NB4 (cell line): ENCODE measurements around the gene PRKCE.

Experiments
- MYC ChIP-seq: IDR thresholded peaks from 2 replicates; pipeline ENCODE4 v1.6.1; 2011; ENCODE audit warnings: low read depth, low read length
- POLR2A ChIP-seq: IDR thresholded peaks from 2 replicates; pipeline ENCODE4 v1.6.1; 2011; ENCODE audit warnings: mild to moderate bottlenecking; ENCODE audit not compliant: insufficient read length; ENCODE audit errors: extremely low read depth
- TF ChIP-seq, protein P1 (sequence below): IDR thresholded peaks from one replicate; pipeline ENCODE4 v1.5.1; 2012; ENCODE audit warnings: low read depth, low read length
- TF ChIP-seq, protein P2 (sequence below): IDR thresholded peaks from 2 replicates; pipeline ENCODE4 v1.6.1; 2011; ENCODE audit warnings: low read depth, low read length

DNA sequence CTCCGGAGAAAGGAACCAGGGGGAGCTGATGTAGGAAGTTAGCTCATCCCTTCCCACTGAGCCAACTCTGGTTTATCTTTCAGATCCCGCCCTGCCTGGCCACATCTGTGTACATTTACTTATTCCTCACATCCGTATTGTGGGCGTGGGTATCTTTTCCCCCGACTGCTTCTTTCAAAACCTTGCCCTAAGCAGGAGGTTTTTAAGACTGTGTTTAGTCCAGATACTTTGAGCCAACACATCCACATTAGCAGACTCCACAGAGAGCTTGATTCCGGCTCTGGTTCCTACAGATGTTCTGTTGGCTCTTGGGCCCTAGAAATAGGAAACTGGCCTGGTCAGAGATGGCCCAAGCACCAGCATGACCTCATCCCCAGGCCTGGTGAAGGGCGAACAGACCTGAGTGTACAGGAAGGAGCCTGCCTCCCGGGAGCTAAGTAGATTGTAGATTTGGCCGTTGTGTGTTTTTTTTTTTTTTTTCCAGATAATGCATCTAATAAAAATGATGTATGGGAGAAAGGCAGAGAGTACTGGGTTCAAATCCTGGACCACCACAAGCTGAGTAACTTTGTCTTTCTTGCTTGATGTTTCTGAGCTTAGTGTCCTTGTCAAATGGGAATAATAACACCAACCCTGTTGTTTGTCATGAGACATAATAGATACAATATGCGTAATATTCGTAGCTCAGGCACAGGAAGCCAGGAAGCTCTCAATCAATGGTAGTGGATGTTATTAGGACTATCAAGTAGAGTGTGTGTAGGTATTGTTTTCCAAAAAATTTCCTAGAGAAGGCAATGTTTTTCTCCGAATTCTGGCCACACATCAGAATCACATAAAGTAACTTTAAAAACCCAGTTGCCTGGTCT is 92.3 kb downstream of the PRKCE start:
- TF ChIP-seq, protein P1, sequence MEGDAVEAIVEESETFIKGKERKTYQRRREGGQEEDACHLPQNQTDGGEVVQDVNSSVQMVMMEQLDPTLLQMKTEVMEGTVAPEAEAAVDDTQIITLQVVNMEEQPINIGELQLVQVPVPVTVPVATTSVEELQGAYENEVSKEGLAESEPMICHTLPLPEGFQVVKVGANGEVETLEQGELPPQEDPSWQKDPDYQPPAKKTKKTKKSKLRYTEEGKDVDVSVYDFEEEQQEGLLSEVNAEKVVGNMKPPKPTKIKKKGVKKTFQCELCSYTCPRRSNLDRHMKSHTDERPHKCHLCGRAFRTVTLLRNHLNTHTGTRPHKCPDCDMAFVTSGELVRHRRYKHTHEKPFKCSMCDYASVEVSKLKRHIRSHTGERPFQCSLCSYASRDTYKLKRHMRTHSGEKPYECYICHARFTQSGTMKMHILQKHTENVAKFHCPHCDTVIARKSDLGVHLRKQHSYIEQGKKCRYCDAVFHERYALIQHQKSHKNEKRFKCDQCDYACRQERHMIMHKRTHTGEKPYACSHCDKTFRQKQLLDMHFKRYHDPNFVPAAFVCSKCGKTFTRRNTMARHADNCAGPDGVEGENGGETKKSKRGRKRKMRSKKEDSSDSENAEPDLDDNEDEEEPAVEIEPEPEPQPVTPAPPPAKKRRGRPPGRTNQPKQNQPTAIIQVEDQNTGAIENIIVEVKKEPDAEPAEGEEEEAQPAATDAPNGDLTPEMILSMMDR: no peak
- TF ChIP-seq MYC (no peak), POLR2A (no peak)
- TF ChIP-seq, protein P2, sequence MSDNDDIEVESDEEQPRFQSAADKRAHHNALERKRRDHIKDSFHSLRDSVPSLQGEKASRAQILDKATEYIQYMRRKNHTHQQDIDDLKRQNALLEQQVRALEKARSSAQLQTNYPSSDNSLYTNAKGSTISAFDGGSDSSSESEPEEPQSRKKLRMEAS: no peak
